ENCODE measurements around the gene ANKS1A.

Gene ANKS1A

DNA sequence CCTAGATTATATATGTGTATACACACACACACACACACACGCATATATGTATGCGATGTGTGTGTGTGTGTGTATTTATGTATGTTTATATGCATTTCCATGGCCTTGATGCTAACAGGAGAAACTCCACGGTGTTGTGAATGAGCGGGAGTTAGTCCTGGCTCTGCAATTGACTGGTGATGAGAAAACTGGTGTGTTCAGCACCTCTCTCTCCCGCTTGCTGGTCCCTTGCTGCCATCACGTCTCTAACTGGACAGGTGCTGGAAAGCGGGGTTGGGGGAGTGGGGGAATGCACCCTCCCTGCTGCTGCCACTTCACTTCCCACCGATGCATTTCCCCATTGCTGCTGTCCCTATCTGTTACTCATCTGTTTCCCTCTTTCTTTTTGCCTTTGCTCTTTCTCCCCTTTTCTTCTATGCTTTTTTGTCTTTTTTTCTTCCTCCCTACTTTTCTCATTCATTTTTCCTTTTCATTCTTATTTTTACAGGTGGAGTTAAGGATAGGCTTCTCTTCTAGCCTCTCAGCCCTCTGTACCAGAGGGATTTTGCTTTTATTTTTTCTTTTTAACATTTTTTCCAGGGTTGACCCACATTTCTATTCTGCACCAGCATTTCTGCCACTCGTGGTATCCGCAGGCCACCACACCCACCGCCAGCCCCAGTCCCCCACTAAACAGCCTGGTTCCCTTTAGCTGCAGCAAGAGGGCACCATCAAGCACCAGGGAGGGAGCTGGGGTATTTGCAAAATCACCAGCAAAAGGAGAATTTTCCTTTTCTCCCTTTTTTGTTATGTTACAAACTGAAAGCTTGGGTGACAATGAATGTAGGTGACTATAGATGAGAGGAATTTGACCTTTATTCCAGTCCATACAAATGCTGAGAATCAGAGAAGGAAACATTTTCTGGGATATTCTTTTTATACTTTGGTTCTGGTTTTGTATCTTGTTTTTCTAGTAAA, 136.5 kb downstream of the ANKS1A start:
- no peak for DNase-seq

GRCh38 chr6:35026434-35027222, 137.6 kb downstream of the ANKS1A start:
- no peak for DNase-seq

- DNase-seq, result no peak
Observed at GRCh38 chr6:35027807-35028206, 138.8 kb downstream of the ANKS1A start.

DNA sequence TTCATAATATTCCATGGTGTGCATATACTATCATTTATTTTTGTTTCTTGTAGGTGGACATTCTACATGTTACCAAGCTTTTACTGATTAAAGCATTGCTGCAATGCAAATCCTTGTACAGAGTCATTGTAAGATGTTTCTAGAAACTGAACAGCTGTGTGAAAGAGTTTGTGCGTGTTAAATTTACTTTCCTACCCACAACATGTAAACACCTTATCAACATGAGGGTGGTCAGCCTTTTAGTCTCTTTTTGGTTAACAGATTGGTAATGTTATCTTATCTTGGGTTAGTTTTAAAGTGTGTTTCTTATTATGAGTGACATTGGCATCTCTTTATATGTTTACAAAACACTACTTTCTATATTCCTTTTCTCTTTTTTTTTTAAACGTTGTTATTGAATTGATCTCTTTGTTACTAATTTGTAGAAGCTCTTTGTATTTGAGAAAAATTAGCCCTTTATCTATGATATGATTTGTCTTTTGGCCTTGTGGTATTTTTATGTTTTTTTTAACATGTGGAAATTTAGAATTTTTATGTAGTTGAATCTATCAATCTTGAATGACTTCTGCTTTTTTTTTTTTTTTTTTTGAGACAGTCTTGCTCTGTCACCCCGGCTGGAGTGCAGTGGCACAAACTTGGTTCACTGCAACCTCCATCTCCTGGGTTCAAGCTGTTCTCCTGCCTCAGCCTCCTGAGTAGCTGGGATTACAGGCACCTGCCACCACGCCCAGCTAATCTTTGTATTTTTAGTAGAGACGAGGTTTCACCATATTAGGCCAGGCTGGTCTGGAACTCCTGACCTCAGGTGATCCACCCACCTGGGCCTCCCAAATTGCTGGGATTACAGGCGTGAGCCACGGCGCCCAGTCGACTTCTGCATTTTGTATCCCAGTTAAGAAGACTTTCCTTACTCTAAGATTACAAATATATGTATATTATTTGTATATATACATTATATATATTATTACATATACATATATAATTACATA, 140.0 kb downstream of the ANKS1A start:
- no peak for DNase-seq

GRCh38 chr6:35030099-35030498, 141.0 kb downstream of the ANKS1A start:
- DNase-seq, result no peak

DNA sequence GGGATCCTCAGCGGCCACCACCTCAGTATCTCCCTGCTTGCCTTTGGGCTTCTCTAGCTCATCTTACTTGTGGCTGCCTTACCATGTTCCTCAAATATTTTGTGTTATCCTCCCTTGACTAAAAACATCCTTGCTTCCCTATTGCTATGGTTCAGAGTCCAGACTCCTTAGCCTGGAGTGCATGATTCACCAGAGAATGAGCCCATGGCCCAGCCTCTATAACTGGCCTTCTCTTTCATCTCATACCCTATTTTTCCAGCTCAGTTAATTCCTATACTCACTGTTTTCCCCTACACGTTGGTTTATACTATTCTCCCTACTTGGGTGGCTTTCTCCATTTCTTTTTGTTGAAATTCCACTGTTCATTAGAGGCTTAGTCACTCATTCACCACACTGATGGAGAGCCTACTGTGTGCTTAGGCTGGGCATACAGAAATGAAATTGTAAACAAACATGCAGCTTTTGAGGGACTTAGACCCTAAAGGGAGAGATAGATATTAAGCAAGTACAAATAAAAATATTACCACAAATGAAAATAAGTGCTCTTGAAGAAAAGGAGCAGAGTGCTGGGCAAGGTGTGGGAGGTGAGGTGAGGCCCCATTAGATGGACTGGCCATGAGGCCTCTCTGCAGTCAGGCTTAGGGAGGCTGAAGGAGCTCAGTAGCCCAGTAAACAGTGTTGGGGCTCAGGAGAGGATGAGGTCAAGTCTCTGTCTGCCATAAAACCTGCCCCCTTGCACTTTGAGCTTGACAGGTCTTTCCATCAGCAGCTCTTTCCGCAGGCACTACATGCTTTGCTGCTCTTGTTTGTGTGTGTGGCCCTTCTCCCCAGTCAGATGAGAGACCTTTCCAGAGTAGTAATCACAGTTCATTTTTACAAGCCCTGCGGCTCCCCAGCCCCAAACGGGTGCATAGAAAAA, 142.8 kb downstream of the ANKS1A start:
- DNase-seq, result no peak

DNA sequence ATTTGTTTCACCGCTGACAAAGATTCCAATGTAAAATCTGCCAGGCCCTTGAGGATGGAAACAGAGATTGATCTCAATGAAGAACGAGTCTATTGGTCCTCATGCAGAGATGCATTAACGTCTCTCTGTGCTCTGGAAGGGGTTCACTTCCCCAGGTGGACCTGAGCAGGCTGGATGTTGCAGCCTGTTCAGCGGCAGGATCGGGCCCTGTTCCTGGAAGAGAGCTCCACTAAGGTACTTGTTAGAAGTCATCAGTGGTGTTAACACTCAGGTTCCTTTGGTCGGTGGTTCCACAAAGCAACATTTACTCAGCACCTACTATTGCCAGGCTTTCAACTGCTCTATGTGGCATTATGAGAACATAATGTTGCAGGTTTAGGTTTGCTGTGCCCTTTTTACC, 144.6 kb downstream of the ANKS1A start:
- no peak for DNase-seq

DNA sequence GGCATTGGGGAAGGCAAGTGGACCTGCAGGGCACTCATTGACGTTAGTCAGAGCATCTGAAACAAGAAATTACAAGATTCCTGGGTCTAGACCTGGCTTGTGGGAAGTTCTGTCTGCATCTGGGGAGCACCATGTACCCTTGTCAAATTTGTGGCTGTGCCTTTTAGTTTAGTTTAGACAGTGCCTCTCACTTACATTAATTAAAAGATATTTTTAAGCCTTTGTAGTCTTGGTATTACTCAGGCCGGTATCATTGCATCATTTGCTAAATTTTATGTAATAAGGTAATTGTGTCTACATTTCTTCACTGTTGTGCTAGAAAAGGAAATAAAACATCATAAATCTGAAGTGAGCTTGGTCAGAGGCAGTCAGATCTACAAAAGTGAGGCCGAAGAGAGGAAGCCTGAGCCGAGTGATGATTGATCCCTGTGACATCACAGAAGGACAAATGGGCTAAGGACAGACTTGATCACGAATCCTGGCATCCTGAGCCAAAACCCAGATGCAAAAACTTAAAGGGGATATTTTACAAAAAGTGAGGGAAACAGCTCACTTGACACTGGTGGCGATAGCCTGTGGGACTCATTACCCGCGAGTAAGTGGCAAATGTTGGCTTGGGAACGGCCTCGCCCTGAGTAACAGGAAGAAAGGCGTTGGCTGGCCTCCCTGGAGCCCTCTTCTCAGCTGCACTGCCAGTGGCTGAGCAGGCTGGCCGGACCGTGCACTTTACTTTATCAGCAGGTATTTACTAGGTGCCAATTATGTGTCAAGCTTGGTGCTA, 145.5 kb downstream of the ANKS1A start:
- no peak for DNase-seq

GRCh38 chr6:35035481-35036030, 146.5 kb downstream of the ANKS1A start:
- no peak for DNase-seq

DNA sequence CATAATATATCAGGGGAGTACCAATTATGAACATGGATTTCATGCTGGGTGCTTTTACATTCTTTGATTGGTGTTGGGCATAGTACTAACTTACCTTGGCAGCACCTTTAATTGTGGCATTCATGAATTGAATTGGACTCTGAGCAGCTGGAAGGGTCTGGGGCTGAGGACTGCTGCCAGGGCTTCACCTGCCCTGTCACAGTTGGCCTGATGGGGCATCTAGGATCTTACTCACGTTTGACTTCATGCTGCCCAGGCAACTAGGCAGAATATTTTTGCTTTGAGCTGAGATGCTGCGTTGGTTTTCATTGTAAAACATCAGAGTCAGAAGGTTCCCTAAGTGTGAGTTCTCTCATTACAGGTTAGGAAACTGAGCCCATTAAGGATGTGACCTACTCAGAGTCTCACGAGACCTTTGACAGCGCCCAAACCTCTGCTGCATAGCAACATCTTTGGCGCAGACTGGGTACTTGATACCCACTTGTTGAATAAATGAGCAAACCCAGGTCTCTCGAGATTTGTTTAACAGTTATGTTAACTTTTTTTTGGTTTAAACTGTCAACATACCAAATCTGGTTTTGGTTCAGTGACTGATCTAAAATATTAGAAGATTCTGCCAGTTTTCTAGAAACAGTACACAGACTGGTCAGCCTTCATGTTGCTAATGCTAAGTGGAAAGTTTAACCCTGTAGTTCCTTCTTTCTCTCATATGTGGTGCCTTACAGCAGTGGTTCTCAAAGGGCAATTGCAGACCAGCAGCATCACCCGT, 147.2 kb downstream of the ANKS1A start:
- DNase-seq, result no peak

GRCh38 chr6:35036828-35037663, 148.0 kb downstream of the ANKS1A start:
- DNase-seq, result no peak

GRCh38 chr6:35037664-35038038, 148.6 kb downstream of the ANKS1A start:
- no peak for DNase-seq

DNA sequence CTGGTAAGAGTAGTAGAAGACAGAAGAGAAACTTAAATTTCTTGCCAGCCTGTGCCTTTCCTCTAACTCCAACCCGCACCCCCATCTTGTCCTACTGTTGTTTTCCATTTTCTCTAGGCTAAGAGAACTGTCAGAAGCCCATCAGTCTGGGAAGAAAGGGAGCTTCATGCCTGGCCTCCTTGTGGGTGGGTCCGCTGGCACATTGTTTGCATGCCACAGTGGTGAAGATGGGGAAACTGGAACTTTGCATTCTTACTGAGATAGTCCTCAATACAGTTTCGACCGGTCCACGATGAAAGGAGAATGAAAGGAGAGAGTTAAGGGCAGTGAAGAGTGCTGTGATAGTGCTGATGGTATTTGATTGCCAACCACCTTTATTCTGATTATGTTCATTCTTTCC, 149.0 kb downstream of the ANKS1A start:
- no peak for DNase-seq

DNA sequence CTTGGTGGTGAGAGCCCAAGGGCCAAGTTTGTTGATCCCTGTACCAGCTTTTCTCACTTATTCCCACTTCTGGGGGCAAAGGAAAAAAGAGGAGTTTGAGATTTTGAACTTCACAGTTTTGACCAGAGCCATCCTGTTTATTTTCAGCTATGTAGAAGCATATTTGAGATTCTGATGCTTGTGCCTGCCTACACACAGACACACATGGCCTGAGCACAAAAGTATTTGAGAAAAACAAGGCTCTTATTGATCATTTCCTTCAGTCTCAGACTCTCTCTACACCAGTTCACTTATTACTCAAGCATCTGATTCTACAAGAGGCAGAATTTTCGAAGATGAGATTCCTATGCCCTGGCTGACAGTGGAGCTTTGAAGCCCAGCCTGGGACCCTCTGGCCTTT, 151.3 kb downstream of the ANKS1A start:
- DNase-seq, result no peak

GRCh38 chr6:35041086-35041861, 152.2 kb downstream of the ANKS1A start:
- DNase-seq, result no peak

DNA sequence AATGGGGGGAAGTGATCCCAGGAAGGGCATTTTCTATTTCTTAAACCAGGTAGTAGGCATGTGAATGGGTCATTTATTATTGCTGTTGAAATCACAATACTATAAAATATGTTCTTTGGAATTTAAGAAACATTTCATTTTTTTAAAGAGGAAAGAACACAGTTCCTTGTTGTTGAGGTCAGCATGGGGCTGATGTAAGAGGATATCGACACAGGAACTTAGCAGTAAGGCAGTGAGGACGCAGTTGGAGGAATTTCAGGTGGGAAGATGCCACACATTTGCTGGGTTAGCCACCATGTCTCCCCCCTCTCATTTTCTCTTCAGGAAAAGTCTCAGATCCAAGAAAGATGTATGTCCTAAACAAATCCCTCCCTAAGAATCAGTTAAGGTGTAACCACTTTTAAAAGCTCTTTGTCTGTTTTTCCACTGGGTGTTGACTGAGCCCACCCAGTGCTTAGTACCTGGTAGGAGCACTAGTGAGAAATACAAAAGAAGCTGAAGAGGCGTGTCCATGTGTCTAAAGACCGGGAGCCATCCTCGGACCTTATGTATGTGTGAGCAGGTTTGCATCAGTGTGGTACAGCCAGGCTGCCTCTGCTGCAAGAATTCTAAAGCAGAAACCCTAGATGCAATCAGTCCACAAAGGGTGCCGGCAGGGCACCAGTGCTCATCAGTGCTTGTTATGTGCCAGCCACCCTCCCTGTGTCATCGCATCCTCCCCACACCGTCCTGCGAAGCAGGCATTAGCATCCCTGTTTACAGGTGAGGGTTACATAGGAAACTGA, 153.2 kb downstream of the ANKS1A start:
- DNase-seq, result no peak

Measured in activated CD4-positive, CD25-positive, alpha-beta regulatory T cell treated with anti-CD3 and anti-CD28 coated beads, Interleukin-2, amount 50 U/mL, for 72 hours (primary cell).